Coronary artery (tissue), 2 donors: Measurements from ENCODE around the gene MRAS.
"Not testable (repeated sequence)": the region's sequence is repeated elsewhere in the genome, so short reads cannot be mapped to it uniquely, and the experiment has no call there.

Experiments
- DNase-seq: peaks from one replicate; pipeline ENCODE4 v3.0.0-alpha.2; 2017; ENCODE audit warnings: low spot score
- H3K27ac ChIP-seq, 2 donors: fragments of 200-600 bp; sonication (generic); one replicate each; pipeline ENCODE4 v1.5.1; 2016 to 2019
- H3K4me3 ChIP-seq: fragments of 200-600 bp; sonication (generic); 2 replicates; pipeline ENCODE4 v1.5.1; 2016; ENCODE audit warnings: mild to moderate bottlenecking, moderate library complexity
- TF ChIP-seq, protein P1 (sequence below): fragments of 200-600 bp; sonication (generic); IDR thresholded peaks from one replicate; pipeline ENCODE4 v1.5.1; 2019; ENCODE audit warnings: antibody characterized with exemption

The MRAS gene

GRCh38 chr3:138371070-138371965 lies 22.9 kb downstream of the MRAS start:
- no peak overlapping the region for H3K4me3 ChIP-seq
- DNase-seq, result no peak

DNA sequence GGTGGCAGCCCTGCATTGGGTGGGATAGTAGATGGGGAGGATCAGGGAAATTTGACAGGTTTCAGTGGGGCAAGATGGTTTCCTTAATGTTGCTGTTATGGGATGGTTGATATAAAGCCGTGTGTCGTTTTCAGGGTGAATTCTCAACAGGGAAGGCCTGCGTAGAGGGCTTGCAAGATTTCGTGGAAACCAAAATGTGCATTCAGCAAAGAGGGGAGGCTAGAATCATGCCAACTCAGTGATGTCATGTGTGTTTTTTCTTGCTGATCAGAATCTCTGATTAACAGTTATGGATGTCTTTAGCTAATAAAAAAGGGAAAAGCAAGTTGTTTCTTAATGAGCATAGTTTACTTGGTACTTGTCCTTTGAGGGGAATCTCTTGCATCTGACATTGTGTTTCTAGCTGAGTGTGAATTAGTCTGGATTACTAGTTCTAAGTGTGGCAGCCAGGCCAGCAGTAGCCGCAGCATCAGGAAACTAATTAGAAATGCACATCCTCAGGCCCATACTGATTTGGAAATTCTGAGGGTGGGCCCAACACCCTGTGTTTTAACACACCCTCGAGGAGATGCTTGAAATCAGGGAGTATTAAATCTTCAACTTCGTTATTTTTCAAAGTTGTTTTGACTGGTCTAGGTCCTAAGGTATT lies 24.8 kb downstream of the MRAS start:
- H3K27ac ChIP-seq, result peak overlapping the region in 1 of 2 donors; percentile 62
- H3K4me3 ChIP-seq, result no peak overlapping the region
- TF ChIP-seq, protein P1, sequence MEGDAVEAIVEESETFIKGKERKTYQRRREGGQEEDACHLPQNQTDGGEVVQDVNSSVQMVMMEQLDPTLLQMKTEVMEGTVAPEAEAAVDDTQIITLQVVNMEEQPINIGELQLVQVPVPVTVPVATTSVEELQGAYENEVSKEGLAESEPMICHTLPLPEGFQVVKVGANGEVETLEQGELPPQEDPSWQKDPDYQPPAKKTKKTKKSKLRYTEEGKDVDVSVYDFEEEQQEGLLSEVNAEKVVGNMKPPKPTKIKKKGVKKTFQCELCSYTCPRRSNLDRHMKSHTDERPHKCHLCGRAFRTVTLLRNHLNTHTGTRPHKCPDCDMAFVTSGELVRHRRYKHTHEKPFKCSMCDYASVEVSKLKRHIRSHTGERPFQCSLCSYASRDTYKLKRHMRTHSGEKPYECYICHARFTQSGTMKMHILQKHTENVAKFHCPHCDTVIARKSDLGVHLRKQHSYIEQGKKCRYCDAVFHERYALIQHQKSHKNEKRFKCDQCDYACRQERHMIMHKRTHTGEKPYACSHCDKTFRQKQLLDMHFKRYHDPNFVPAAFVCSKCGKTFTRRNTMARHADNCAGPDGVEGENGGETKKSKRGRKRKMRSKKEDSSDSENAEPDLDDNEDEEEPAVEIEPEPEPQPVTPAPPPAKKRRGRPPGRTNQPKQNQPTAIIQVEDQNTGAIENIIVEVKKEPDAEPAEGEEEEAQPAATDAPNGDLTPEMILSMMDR, result no peak
- DNase-seq, result no peak

More at GRCh38 chr3:138371070-138371965, 22.9 kb downstream of the MRAS start:
- H3K27ac ChIP-seq, result peak overlapping the region; percentile 42 to 62
- TF ChIP-seq, protein P1, result no peak

DNA sequence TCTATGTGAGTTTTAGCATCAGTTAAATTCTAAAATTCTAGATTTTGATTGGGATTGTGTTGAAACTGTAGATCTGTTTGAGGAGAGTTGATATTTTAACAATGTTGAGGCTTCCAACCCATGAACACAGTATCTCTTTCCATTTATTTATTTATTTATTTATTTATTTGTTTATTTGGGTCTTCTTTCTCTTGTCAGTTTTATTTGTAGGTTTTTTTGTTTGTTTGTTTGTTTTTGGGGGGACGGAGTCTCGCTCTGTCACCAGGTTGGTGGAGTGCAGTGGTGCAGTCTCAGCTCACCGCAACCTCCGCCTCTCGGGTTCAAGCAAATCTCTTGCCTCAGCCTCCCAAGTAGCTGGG lies 25.3 kb downstream of the MRAS start:
- no peak for DNase-seq
- no peak overlapping the region for H3K4me3 ChIP-seq
- no peak overlapping the region for H3K27ac ChIP-seq
- TF ChIP-seq, protein P1, result no peak

- Histone ChIP-seq H3K4me3 (no peak overlapping the region), H3K27ac (peak overlapping the region; percentile 54 to 61)
- TF ChIP-seq, protein P1, result no peak
- no peak for DNase-seq
Observed at GRCh38 chr3:138374573-138375134, 26.3 kb downstream of the MRAS start.

DNA sequence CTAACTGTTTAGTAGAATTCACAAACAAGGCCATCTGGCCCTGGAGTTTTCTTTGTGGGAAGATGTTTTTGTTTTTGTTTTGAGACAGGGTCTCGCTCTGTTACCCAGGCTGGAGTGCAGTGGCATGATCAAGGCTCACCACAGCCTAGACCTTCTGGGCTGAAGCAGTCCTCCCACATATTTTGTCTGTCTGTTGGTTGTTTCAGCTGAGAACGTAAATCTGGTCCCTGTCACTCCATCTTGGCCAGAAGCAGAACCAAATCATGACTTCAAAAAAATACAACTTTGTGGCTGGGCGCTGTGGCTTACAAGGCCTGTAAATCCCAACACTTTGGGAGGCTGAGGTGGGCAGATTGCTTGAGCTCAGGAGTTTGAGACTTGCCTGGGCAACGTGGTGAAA lies 27.1 kb downstream of the MRAS start:
- no peak overlapping the region for H3K4me3 ChIP-seq
- TF ChIP-seq, protein P1, result no peak
- no peak for DNase-seq
- H3K27ac ChIP-seq, result peak overlapping the region; percentile 54 to 61

GRCh38 chr3:138376663-138377062 lies 28.3 kb downstream of the MRAS start:
- TF ChIP-seq, protein P1, result no peak
- Histone ChIP-seq H3K4me3 (no peak overlapping the region), H3K27ac (peak overlapping the region in 1 of 2 donors; percentile 59)
- DNase-seq, result no peak

- peak overlapping the region in 1 of 2 donors; percentile 59 for H3K27ac ChIP-seq
- not testable (repeated sequence) for H3K4me3 ChIP-seq, DNase-seq
Observed at GRCh38 chr3:138377212-138377611, 28.8 kb downstream of the MRAS start.
